HFF-Myc (cell line): ENCODE results near the gene ANAPC5.

Source experiments
- DNase-seq: peaks from one replicate; pipeline ENCODE4 v3.0.0-alpha.2; 2011; ENCODE audit warnings: low read depth; ENCODE audit errors: extremely low read depth
- H3K4me3 ChIP-seq: replicated peaks from 2 replicates; pipeline ENCODE4 v1.5.1; 2011; ENCODE audit warnings: low read depth, mild to moderate bottlenecking, control low read depth, low read length
- TF ChIP-seq, protein P1 (sequence below): IDR thresholded peaks from 2 replicates; pipeline ENCODE4 v1.5.1; 2012; ENCODE audit warnings: mild to moderate bottlenecking, low read depth, low read length, control low read depth; ENCODE audit errors: missing control alignments

ANAPC5 gene

DNA sequence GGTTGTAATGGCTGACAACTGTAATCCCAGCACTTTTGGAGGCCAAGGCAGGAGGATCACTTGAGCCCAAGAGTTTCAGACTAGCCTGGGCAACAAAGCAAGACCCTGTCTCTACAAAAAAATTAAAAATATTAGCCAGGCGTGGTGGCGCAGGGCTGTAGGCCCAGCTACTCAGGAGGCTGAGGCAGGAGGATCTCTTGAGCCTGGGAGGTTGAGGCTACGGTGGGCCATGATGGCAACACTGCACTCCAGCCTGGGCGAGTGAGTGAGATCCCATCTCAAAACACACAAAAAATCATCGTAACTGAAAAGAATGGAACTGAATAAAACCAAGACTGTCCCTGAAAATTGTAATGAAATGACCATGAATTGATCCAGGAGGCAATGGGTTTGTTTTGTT is 61.8 kb downstream of the ANAPC5 start:
- H3K4me3 ChIP-seq = no peak overlapping the region
- TF ChIP-seq, protein P1, sequence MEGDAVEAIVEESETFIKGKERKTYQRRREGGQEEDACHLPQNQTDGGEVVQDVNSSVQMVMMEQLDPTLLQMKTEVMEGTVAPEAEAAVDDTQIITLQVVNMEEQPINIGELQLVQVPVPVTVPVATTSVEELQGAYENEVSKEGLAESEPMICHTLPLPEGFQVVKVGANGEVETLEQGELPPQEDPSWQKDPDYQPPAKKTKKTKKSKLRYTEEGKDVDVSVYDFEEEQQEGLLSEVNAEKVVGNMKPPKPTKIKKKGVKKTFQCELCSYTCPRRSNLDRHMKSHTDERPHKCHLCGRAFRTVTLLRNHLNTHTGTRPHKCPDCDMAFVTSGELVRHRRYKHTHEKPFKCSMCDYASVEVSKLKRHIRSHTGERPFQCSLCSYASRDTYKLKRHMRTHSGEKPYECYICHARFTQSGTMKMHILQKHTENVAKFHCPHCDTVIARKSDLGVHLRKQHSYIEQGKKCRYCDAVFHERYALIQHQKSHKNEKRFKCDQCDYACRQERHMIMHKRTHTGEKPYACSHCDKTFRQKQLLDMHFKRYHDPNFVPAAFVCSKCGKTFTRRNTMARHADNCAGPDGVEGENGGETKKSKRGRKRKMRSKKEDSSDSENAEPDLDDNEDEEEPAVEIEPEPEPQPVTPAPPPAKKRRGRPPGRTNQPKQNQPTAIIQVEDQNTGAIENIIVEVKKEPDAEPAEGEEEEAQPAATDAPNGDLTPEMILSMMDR = no peak
- no peak for DNase-seq

DNA sequence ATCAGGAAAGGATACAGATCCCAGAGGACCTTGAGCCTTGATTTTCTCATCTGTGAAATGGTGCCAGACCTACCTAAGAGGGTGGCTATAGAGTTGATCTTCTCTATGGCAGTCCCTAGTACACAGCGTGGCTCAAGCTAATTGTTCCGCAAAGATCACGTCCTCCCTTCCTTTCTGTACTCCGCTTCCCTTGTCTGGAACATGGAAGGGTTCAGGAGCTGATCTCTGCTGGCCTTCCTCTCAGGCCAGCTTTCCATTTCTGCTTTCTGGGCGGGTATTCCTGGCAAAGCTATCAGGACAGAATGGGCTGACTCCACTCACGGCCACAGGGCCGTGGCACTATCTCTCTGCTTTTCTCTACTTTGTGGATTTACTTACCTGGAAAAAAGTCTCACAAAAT is 62.2 kb downstream of the ANAPC5 start:
- DNase-seq = no peak
- TF ChIP-seq, protein P1 = no peak
- H3K4me3 ChIP-seq = no peak overlapping the region

DNA sequence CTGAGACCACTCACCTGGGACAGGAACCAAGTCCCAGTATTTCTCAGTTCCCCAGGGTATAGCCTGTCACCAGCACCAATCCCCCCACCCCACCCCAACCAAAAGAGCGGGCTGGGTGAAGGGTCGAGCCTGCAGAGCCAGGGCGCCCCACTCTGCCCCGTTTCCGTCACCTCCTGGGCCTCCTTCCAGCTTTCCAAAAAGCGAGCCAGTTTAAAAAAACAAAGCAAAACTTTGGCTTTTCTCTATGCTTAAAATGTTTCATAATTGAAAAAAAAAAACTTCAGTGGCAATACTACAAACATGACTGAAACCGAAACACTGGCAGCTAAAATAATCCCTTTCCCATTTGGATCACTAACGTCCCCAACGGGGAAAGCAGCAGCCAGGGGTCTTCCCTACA is 63.2 kb downstream of the ANAPC5 start:
- no peak for DNase-seq
- H3K4me3 ChIP-seq = no peak overlapping the region
- TF ChIP-seq, protein P1 = no peak

DNA sequence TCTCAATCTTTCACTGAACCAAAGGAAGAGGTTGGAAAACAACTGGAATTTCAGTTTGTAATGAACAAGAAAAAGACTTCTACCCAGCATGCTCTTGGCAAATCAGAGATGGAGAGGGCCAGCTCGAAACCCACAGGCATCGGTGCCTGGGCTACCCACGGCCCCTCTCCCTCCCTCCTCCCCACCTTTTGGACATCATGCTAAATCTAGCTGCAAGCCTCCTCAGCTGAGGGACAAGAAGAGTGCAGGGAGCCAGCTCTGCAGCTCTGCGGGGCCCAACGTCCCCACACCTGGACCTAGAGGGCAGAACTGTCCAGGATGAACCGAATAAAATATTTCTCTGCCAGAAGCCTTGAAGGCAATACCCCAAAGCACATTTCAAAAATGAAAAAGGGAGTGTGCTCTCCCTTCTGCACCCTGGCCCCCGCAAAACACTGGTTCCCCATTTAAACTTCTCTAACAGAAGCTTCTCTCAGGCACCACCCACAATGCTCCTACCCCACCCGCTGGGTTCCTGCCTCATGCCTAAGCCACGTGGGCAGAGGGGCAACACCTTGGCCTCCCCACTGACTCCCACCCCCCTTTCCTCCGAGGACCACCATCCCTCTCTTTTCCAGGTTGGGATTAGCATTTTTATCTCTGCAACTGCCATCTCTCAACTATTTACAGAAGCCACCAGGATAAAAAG is 63.9 kb downstream of the ANAPC5 start:
- TF ChIP-seq, protein P1 = no peak
- no peak overlapping the region for H3K4me3 ChIP-seq
- no peak for DNase-seq

DNA sequence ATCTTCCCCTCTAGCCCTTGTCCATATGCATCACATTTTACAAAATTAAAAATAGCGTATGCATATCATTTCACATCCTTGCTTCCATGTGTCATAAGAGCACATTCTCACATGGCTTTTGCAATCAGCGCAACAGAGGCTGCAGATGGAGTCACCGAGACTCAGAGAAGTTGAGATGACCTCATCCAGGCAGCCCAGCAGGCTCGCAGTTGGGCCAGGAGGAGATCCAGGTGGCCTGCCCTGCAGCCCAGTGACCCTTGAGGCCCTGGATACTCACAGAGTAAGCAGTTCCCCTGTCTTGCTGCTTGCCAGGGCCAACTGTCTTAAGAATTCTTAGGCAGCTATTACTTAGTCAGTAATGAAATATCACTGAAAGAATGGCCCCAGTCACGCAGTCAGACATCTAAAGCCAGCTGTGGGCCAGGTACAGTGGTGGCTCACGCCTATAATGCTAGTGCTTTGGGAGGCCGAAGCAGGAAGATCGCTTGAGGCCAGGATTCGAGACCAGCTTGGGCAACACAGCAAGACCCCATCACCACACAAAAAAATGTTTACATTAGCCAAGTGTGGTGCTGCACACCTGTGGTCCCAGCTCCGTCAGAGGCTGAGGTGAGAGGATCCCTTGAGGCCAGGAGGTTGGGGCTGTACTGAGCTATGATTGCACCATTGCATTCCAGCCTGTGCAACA is 64.8 kb downstream of the ANAPC5 start:
- no peak overlapping the region for H3K4me3 ChIP-seq
- no peak for DNase-seq
- TF ChIP-seq, protein P1 = no peak

DNA sequence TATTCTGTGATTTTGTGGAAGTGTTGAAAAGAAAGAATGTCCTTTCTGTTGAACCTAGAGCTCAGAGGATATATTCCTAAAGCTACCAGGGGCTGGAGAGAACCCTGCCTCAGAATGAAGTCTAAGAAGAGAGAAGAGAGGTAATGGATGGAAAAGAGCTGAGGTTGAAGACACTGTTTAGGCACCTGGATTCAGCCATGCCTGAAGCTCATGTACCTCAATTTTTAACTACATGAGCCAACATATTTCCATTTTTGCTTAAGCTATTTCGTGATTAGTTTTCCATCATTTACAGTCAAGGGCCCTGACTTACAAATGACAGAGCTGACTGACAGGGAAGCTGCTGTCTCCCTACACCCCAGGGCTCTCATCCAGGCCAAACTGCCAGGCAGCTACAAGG is 66.4 kb downstream of the ANAPC5 start:
- TF ChIP-seq, protein P1 = no peak
- no peak overlapping the region for H3K4me3 ChIP-seq
- DNase-seq = no peak
